SK-N-SH treated with all-trans-retinoic acid at 6 μM for 48 hours (cell line): ENCODE results near the gene RAD51B.

Experiments
- ATAC-seq: fragments of 200-7000 bp; cut with Tn5 transposase; 3 replicates; pipeline ENCODE4 v1.9.1; 2020; ENCODE audit warnings: mild to moderate bottlenecking, moderate library complexity
- ARNTL ChIP-seq: fragments of 450-650 bp; formaldehyde crosslinking; IDR thresholded peaks from 2 replicates; pipeline ENCODE4 v1.5.0; 2020; ENCODE audit warnings: low read depth, mild to moderate bottlenecking, moderate library complexity, borderline replicate concordance
- BACH2 ChIP-seq: fragments of 250-450 bp; sonication (Bioruptor Pico); IDR thresholded peaks from 2 replicates; pipeline ENCODE4 v1.9.0; 2021; ENCODE audit warnings: mild to moderate bottlenecking, borderline replicate concordance
- CSDC2 ChIP-seq: fragments of 250-450 bp; sonication (Bioruptor Pico); IDR thresholded peaks from 2 replicates; pipeline ENCODE4 v1.5.0; 2020; ENCODE audit warnings: mild to moderate bottlenecking, moderate library complexity
- ESRRG ChIP-seq: fragments of 250-450 bp; sonication (Bioruptor Pico); IDR thresholded peaks from 2 replicates; pipeline ENCODE4 v1.6.1; 2021; ENCODE audit warnings: mild to moderate bottlenecking
- GLIS3 ChIP-seq: fragments of 250-450 bp; sonication (Bioruptor Pico); IDR thresholded peaks from 2 replicates; pipeline ENCODE4 v1.5.0; 2020; ENCODE audit warnings: mild to moderate bottlenecking, moderate library complexity
- ISL1 ChIP-seq: fragments of 250-450 bp; sonication (Bioruptor Pico); IDR thresholded peaks from 2 replicates; pipeline ENCODE4 v2.1.2; 2022; ENCODE audit warnings: mild to moderate bottlenecking, moderate library complexity
- PPARA ChIP-seq: fragments of 250-450 bp; sonication (Bioruptor Pico); IDR thresholded peaks from 2 replicates; pipeline ENCODE4 v1.5.0; 2020; ENCODE audit warnings: mild to moderate bottlenecking, borderline replicate concordance
- RARB ChIP-seq: fragments of 250-450 bp; sonication (Bioruptor Pico); IDR thresholded peaks from 2 replicates; pipeline ENCODE4 v1.8.0; 2021; ENCODE audit warnings: mild to moderate bottlenecking, moderate library complexity
- SNAI2 ChIP-seq: fragments of 250-450 bp; sonication (Bioruptor Pico); IDR thresholded peaks from 2 replicates; pipeline ENCODE4 v1.5.0; 2020; ENCODE audit warnings: mild to moderate bottlenecking, moderate library complexity
- TCF4 ChIP-seq: fragments of 250-450 bp; sonication (Bioruptor Pico); IDR thresholded peaks from 2 replicates; pipeline ENCODE4 v1.8.0; 2021; ENCODE audit warnings: mild to moderate bottlenecking, moderate library complexity, borderline replicate concordance
- TOX ChIP-seq: fragments of 250-450 bp; sonication (Bioruptor Pico); IDR thresholded peaks from 2 replicates; pipeline ENCODE4 v1.8.0; 2021; ENCODE audit warnings: mild to moderate bottlenecking, moderate library complexity, borderline replicate concordance
- ZC3H10 ChIP-seq: fragments of 250-450 bp; sonication (Bioruptor Pico); IDR thresholded peaks from 2 replicates; pipeline ENCODE4 v1.5.1; 2021; ENCODE audit warnings: mild to moderate bottlenecking, moderate library complexity
- ZFP3 ChIP-seq: fragments of 250-450 bp; sonication (Bioruptor Pico); IDR thresholded peaks from 2 replicates; pipeline ENCODE4 v1.5.0; 2020; ENCODE audit warnings: mild to moderate bottlenecking, moderate library complexity
- ZNF565 ChIP-seq: fragments of 450-650 bp; formaldehyde crosslinking; conservative IDR thresholded peaks from 2 replicates; pipeline ENCODE4 v1.5.0; 2020; ENCODE audit warnings: low read depth, mild to moderate bottlenecking, moderate library complexity
- ZNF70 ChIP-seq: fragments of 450-650 bp; formaldehyde crosslinking; IDR thresholded peaks from 2 replicates; pipeline ENCODE4 v1.5.0; 2020; ENCODE audit warnings: mild to moderate bottlenecking, moderate library complexity
- ZNF8 ChIP-seq: fragments of 450-650 bp; formaldehyde crosslinking; IDR thresholded peaks from 2 replicates; pipeline ENCODE4 v1.5.0; 2020; ENCODE audit warnings: mild to moderate bottlenecking, moderate library complexity
- TF ChIP-seq, protein P1 (sequence below): fragments of 250-450 bp; sonication (Bioruptor Pico); IDR thresholded peaks from 2 replicates; pipeline ENCODE4 v1.5.0; 2020; ENCODE audit warnings: mild to moderate bottlenecking, moderate library complexity
- TF ChIP-seq, protein P2 (sequence below): fragments of 250-450 bp; sonication (Bioruptor Pico); IDR thresholded peaks from 2 replicates; pipeline ENCODE4 v1.5.1; 2020; ENCODE audit warnings: low read depth, mild to moderate bottlenecking, moderate library complexity
- TF ChIP-seq, protein P3 (sequence below): fragments of 250-450 bp; sonication (Bioruptor Pico); IDR thresholded peaks from 2 replicates; pipeline ENCODE4 v1.8.0; 2020; ENCODE audit warnings: mild to moderate bottlenecking, moderate library complexity, borderline replicate concordance
- TF ChIP-seq, protein P4 (sequence below): fragments of 250-450 bp; sonication (Bioruptor Pico); IDR thresholded peaks from 2 replicates; pipeline ENCODE4 v1.5.1; 2021; ENCODE audit warnings: mild to moderate bottlenecking, moderate library complexity

Gene RAD51B

DNA sequence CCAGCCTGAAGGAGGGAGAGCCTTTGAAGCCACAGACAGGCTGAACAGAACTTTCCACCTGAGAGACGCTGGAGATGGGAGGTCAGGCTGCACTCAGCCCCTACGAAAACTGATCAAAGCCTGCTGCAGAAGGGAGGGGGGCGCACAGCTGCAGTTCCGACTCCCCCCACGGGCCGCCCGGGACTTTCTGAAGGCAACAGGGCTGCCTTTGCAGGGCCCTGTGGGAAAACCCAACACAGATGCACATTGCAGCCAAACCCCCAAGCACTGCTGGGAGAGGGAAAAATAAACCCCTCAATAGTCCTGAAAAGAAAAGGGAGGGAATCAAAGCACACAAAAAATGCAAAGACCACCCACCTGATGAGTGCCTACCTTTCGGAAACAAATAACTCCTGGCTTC is 682.7 kb downstream of the RAD51B start (continued):
- TF ChIP-seq, protein P1, sequence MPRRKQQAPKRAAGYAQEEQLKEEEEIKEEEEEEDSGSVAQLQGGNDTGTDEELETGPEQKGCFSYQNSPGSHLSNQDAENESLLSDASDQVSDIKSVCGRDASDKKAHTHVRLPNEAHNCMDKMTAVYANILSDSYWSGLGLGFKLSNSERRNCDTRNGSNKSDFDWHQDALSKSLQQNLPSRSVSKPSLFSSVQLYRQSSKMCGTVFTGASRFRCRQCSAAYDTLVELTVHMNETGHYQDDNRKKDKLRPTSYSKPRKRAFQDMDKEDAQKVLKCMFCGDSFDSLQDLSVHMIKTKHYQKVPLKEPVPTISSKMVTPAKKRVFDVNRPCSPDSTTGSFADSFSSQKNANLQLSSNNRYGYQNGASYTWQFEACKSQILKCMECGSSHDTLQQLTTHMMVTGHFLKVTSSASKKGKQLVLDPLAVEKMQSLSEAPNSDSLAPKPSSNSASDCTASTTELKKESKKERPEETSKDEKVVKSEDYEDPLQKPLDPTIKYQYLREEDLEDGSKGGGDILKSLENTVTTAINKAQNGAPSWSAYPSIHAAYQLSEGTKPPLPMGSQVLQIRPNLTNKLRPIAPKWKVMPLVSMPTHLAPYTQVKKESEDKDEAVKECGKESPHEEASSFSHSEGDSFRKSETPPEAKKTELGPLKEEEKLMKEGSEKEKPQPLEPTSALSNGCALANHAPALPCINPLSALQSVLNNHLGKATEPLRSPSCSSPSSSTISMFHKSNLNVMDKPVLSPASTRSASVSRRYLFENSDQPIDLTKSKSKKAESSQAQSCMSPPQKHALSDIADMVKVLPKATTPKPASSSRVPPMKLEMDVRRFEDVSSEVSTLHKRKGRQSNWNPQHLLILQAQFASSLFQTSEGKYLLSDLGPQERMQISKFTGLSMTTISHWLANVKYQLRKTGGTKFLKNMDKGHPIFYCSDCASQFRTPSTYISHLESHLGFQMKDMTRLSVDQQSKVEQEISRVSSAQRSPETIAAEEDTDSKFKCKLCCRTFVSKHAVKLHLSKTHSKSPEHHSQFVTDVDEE (CRISPR knock-in tag) = no peak
- no peak for TF ChIP-seq ZC3H10 (CRISPR knock-in tag)
- TF ChIP-seq ISL1 = no peak
- TF ChIP-seq, protein P2, sequence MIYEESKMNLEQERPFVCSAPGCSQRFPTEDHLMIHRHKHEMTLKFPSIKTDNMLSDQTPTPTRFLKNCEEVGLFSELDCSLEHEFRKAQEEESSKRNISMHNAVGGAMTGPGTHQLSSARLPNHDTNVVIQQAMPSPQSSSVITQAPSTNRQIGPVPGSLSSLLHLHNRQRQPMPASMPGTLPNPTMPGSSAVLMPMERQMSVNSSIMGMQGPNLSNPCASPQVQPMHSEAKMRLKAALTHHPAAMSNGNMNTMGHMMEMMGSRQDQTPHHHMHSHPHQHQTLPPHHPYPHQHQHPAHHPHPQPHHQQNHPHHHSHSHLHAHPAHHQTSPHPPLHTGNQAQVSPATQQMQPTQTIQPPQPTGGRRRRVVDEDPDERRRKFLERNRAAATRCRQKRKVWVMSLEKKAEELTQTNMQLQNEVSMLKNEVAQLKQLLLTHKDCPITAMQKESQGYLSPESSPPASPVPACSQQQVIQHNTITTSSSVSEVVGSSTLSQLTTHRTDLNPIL = no peak
- TF ChIP-seq TCF4 (CRISPR knock-in tag) = no peak
- TF ChIP-seq ARNTL (CRISPR knock-in tag) = no peak

DNA sequence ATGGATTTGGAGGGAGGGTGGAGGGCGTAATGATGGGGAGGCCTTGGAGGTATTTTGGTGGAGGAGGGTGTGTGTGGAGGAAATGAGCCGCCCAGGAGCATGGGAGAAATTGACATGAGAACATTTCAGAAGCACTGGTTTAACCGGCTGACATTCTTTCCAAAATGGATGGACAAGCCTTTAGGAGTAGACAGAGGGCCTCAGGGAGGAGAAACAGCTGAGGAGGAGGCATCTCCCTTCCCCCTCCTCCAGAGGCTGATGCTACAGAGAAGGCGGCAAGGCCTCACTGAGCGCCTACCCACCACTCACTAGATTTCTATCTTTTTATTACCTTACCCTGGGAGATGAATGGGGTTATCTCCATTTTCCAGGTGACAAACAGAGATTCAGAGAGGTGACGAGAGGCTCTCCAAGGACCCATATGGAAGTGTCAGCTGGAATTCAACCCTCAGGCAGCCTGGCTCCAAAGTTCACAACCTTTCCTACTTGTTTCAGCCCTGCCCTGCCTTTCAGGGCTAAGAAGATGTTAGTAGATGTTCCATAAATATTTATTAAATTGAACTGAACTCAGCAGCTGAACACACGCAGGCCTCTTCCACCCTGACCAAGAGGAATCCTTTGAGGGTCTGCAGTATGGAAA is 683.7 kb downstream of the RAD51B start:
- ATAC-seq = no peak
- TF ChIP-seq ZNF565 (CRISPR knock-in tag) = no peak
- TF ChIP-seq TCF4 (CRISPR knock-in tag) = no peak
- no peak for TF ChIP-seq ZC3H10 (CRISPR knock-in tag)
- TF ChIP-seq ISL1 = no peak
- TF ChIP-seq, protein P1 (CRISPR knock-in tag) = no peak
- no peak for TF ChIP-seq GLIS3 (CRISPR knock-in tag)
- no peak for TF ChIP-seq ZFP3 (CRISPR knock-in tag)
- no peak for TF ChIP-seq RARB
- TF ChIP-seq TOX = no peak
- TF ChIP-seq ZNF70 = no peak
- no peak for TF ChIP-seq CSDC2 (CRISPR knock-in tag)

DNA sequence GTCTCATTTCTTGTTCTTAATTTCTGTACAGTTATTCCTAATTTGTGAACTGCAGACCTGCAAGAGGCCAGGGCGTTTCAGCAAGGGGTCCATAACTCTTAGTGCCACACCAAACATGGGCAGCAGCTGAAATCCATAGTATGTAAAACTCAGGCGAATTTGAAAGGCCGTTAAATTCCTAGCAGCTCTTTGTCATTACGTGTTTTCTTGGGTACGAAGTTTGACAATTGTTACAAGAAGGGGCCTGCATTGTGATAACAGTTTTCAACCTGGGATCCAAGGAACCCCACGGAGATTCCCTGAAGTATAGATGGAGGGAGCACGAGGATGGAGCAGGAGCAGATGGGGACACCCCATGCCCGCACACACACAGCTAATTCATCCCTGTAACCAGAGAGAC is 685.3 kb downstream of the RAD51B start:
- ATAC-seq = no peak
- no peak for TF ChIP-seq BACH2 (CRISPR knock-in tag)

DNA sequence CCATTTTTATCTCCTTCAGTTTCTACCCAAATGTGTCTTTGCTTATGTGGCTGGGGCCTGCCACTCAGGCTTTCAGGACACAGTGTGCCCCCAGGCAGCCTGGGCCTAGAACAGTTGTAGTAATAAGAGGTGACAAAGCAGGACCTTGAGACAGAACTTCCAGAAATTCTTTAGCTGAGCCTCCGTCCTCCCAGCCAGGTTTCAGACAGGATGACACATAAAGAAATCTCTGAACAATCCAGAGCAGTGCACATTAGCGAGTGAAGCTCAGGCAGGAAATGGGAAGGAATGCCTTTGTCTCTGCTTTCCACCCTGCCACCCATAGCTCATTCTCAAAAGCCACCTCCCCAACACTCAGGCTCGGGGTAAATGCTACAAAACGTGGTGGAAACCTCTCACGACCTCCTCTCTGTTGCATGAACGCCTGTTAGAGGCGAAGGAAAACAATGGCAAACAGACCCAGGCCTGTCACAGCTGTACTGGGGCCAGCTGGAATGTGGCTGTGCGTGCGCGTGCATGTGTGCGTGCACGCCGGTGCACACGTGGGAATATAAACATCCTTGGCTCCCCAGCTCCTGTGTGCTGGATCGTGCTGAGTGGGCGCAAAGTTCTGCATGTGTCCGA is 686.6 kb downstream of the RAD51B start:
- TF ChIP-seq ZNF70 (no peak), ZC3H10 (CRISPR knock-in tag) (no peak), BACH2 (CRISPR knock-in tag) (no peak), ZNF8 (CRISPR knock-in tag) (no peak), ARNTL (CRISPR knock-in tag) (no peak), ISL1 (no peak), ZNF565 (CRISPR knock-in tag) (no peak), TCF4 (CRISPR knock-in tag) (no peak), PPARA (CRISPR knock-in tag) (no peak), SNAI2 (CRISPR knock-in tag) (no peak), ESRRG (CRISPR knock-in tag) (no peak)
- TF ChIP-seq, protein P2 = no peak
- TF ChIP-seq, protein P3, sequence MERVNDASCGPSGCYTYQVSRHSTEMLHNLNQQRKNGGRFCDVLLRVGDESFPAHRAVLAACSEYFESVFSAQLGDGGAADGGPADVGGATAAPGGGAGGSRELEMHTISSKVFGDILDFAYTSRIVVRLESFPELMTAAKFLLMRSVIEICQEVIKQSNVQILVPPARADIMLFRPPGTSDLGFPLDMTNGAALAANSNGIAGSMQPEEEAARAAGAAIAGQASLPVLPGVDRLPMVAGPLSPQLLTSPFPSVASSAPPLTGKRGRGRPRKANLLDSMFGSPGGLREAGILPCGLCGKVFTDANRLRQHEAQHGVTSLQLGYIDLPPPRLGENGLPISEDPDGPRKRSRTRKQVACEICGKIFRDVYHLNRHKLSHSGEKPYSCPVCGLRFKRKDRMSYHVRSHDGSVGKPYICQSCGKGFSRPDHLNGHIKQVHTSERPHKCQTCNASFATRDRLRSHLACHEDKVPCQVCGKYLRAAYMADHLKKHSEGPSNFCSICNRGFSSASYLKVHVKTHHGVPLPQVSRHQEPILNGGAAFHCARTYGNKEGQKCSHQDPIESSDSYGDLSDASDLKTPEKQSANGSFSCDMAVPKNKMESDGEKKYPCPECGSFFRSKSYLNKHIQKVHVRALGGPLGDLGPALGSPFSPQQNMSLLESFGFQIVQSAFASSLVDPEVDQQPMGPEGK (CRISPR knock-in tag) = no peak
- TF ChIP-seq, protein P4, sequence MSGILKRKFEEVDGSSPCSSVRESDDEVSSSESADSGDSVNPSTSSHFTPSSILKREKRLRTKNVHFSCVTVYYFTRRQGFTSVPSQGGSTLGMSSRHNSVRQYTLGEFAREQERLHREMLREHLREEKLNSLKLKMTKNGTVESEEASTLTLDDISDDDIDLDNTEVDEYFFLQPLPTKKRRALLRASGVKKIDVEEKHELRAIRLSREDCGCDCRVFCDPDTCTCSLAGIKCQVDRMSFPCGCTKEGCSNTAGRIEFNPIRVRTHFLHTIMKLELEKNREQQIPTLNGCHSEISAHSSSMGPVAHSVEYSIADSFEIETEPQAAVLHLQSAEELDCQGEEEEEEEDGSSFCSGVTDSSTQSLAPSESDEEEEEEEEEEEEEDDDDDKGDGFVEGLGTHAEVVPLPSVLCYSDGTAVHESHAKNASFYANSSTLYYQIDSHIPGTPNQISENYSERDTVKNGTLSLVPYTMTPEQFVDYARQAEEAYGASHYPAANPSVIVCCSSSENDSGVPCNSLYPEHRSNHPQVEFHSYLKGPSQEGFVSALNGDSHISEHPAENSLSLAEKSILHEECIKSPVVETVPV = no peak
- ATAC-seq = peak; percentile 61
